A673 (cell line): ENCODE data around the gene HMCN2. TPM values are rescaled to one million over a fixed set of nuclear protein-coding genes. Genes with fewer than 3 reads are reported as not detected.
"Not testable (repeated sequence)": the region's sequence is repeated elsewhere in the genome, so short reads cannot be mapped to it uniquely, and the experiment has no call there.

Source experiments
- BruUV-seq: library from RNA; stranded (reverse); fragments of 400-500 nt; replicated peaks from 2 replicates; lab custom pipeline; 2021; lab: Mats Ljungman, UMichigan
- CTCF ChIA-PET: fragments of 300-600 bp; sonication (Branson Sonifier 250); formaldehyde crosslinking; loops from one replicate; lab custom pipeline; 2022; ENCODE audit warnings: antibody characterized with exemption; lab: Charles Lee
- POLR2A ChIA-PET: fragments of 300-600 bp; sonication (Branson Sonifier 250); formaldehyde crosslinking; loops from one replicate; lab custom pipeline; 2022; ENCODE audit warnings: antibody characterized with exemption; ENCODE audit not compliant: low non-redundant PET; lab: Charles Lee
- DNase-seq: peaks from one replicate; pipeline ENCODE4 v3.0.0-alpha.2; 2015; ENCODE audit warnings: low spot score
- H3K27ac ChIP-seq: fragments of 200-600 bp; sonication (generic); 2 replicates; pipeline ENCODE4 v1.5.1; 2016; ENCODE audit warnings: mixed run types, low read depth, mild to moderate bottlenecking, mixed read lengths, antibody characterized with exemption, low read length; ENCODE audit not compliant: poor library complexity, severe bottlenecking
- H3K27me3 ChIP-seq: fragments of 200-600 bp; sonication (generic); replicated peaks from 2 replicates; pipeline ENCODE4 v1.6.1; 2017; ENCODE audit warnings: mixed run types, low read depth, mild to moderate bottlenecking, mixed read lengths, antibody characterized with exemption, low read length; ENCODE audit not compliant: insufficient read depth, poor library complexity
- H3K36me3 ChIP-seq: fragments of 200-600 bp; sonication (generic); 2 replicates; pipeline ENCODE4 v1.6.1; 2016; ENCODE audit warnings: mixed run types, mild to moderate bottlenecking, mixed read lengths, antibody characterized with exemption, low read length; ENCODE audit not compliant: insufficient read depth, poor library complexity, severe bottlenecking
- H3K4me1 ChIP-seq: fragments of 200-600 bp; sonication (generic); 2 replicates; pipeline ENCODE4 v1.6.1; 2017; ENCODE audit warnings: mixed run types, mild to moderate bottlenecking, mixed read lengths, antibody characterized with exemption, low read length; ENCODE audit not compliant: insufficient read depth, poor library complexity, severe bottlenecking
- H3K4me3 ChIP-seq: fragments of 200-600 bp; sonication (generic); 2 replicates; pipeline ENCODE4 v1.5.1; 2016; ENCODE audit warnings: low read depth, mixed run types, mild to moderate bottlenecking, mixed read lengths, low read length; ENCODE audit not compliant: poor library complexity, severe bottlenecking
- H3K9me3 ChIP-seq: fragments of 200-600 bp; sonication (generic); 2 replicates; pipeline ENCODE4 v1.6.1; 2016; ENCODE audit warnings: mixed run types, low read depth, mild to moderate bottlenecking, mixed read lengths, antibody characterized with exemption, low read length; ENCODE audit not compliant: poor library complexity, severe bottlenecking
- EZH2 ChIP-seq: fragments of 200-600 bp; sonication (generic); IDR thresholded peaks from 2 replicates; pipeline ENCODE4 v1.6.1; 2017; ENCODE audit warnings: borderline replicate concordance, low read depth, mild to moderate bottlenecking, mixed read lengths, antibody characterized with exemption, low read length; ENCODE audit not compliant: poor library complexity, severe bottlenecking
- intact Hi-C: fragments of 100-400 bp; cut with micrococcal nuclease; formaldehyde crosslinking; loops from one replicate; pipeline ENCODE4 v1.10.0; 2022; ENCODE audit not compliant: unreplicated experiment
- total RNA-seq: library from RNA; stranded (reverse); gene quantifications from 2 replicates; pipeline ENCODE4 v1.2.3, GENCODE V29; 2021
- TF ChIP-seq, protein P1 (sequence below): fragments of 300-800, 200-600 bp; sonication (generic); conservative IDR thresholded peaks from 2 replicates; pipeline ENCODE4 v1.5.1; 2017; ENCODE audit warnings: low read depth, mild to moderate bottlenecking, antibody characterized with exemption, low read length, moderate library complexity, mixed read lengths

Gene HMCN2
- total RNA-seq, 1 experiment from 2014 or later = 0.28 TPM

DNA sequence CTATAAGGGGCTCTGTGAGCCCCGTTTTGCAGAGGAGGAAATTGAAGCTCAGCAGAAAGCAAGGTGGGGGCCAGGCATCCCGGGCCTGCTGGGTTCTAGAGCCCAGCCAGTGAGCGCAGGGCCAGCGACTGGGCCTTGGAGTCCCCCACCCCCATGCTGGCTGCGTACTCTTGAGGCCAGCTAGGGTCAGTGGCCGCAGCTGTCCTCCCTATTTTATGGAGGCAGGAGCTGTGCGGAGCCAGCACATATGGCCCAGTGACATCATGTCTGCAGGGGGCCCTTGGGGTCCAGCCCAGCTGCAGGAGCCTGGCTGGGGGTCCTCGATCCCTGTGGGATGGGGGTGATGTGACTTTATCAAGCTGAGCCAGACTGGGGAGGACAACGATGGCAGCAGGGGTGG is 71.3 kb downstream of the HMCN2 start:
- no peak overlapping the region for H3K4me3 ChIP-seq
- TF ChIP-seq, protein P1, sequence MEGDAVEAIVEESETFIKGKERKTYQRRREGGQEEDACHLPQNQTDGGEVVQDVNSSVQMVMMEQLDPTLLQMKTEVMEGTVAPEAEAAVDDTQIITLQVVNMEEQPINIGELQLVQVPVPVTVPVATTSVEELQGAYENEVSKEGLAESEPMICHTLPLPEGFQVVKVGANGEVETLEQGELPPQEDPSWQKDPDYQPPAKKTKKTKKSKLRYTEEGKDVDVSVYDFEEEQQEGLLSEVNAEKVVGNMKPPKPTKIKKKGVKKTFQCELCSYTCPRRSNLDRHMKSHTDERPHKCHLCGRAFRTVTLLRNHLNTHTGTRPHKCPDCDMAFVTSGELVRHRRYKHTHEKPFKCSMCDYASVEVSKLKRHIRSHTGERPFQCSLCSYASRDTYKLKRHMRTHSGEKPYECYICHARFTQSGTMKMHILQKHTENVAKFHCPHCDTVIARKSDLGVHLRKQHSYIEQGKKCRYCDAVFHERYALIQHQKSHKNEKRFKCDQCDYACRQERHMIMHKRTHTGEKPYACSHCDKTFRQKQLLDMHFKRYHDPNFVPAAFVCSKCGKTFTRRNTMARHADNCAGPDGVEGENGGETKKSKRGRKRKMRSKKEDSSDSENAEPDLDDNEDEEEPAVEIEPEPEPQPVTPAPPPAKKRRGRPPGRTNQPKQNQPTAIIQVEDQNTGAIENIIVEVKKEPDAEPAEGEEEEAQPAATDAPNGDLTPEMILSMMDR = no peak
- TF ChIP-seq EZH2 = no peak
- no peaks in the 10 kb centered on the region for H3K4me1 ChIP-seq
- POLR2A ChIA-PET = no interaction called here
- CTCF ChIA-PET = no interaction called here
- peaks cover 6% of the 10 kb centered on the region for H3K27me3 ChIP-seq
- H3K27ac ChIP-seq = no peak overlapping the region
- no peaks in the 10 kb centered on the region for H3K36me3 ChIP-seq
- no peaks in the 10 kb centered on the region for H3K9me3 ChIP-seq
- no peak for DNase-seq
- intact Hi-C loops = no loop called here
- BruUV-seq = no TSS peak

DNA sequence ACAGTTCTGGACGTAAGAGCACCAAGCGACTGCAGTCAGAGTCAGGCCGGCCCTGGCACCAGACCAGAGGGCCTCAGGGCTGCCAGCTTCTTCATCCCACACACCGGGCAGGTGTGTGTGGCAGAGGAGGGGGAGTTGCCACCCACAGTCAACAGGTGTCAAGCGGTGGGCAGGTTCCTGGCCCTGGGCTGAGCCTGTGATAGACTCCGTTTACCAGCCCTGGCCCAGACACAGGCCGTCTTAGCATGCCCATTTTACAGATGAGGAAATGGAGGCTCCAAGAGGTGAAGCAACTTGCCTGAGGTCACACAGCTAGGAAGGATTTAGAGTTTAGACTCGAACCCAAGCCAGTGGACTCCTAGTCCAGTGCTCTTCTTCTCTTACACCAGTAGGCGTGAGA is 71.8 kb downstream of the HMCN2 start:
- TF ChIP-seq, protein P1 = no peak
- no peak for TF ChIP-seq EZH2
- Histone ChIP-seq H3K4me3 (no peak overlapping the region), H3K27me3 (peaks cover 6% of the 10 kb centered on the region), H3K4me1 (no peaks in the 10 kb centered on the region), H3K9me3 (no peaks in the 10 kb centered on the region), H3K27ac (no peak overlapping the region), H3K36me3 (no peaks in the 10 kb centered on the region)
- ChIA-PET POLR2A (no interaction called here), CTCF (no interaction called here)
- DNase-seq = no peak
- intact Hi-C loops = no loop called here
- no TSS peak for BruUV-seq

DNA sequence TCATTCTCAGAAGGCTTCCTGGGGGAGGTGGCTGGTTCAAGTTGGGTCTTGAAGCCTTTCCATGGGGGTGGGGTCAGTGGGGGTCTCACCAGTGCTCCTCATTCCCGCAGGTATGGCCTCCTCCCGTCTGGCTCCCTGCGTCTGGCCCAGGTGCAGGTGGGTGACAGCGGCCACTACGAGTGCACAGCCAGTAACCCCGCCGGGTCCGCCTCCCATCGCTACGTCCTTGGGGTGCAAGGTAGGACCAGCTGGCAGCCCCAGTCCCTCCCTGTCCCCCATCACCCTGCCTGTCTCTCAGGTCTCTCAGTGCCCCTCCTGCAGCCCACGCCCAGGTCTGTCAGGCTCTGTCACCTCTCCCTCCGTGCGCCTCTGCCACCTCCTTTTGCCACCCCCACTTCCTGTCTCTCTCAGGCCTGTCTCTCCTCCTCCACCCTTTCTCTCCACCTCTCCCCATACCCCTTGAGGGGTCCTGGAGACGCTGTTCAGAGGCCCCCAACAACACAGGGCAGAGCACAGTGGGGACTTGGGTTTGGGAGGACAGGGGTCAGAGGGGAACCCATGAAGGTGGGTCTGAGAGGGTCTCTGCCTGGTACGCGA is 72.3 kb downstream of the HMCN2 start:
- H3K9me3 ChIP-seq = no peaks in the 10 kb centered on the region
- POLR2A ChIA-PET = no interaction called here
- no TSS peak for BruUV-seq
- no peaks in the 10 kb centered on the region for H3K36me3 ChIP-seq
- H3K4me3 ChIP-seq = no peak overlapping the region
- H3K27ac ChIP-seq = no peak overlapping the region
- TF ChIP-seq, protein P1 = no peak
- no peak for TF ChIP-seq EZH2
- intact Hi-C loops = no loop called here
- peaks cover 6% of the 10 kb centered on the region for H3K27me3 ChIP-seq
- no peaks in the 10 kb centered on the region for H3K4me1 ChIP-seq
- CTCF ChIA-PET = no interaction called here
- no peak for DNase-seq

DNA sequence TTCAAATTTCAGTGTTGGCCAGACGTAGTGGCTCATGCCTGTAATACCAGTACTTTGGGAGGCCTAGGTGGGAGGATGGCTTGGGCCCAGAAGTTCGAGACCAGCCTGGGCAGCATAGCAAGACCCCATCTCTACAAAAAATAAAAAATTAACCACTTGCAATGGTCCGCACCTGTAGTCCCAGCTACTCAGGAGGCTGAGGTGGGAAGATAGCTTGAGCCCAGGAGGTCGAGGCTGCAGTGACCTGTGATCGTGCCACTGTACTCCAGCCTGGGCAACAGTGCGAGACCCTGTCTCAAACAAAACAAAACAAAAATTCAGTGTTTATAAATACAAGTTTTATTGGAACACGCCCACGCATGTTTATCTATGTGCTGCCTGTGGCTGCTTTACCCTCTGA is 73.3 kb downstream of the HMCN2 start:
- H3K9me3 ChIP-seq, H3K27ac ChIP-seq, intact Hi-C loops, CTCF ChIA-PET, H3K36me3 ChIP-seq, H3K4me1 ChIP-seq, H3K4me3 ChIP-seq, BruUV-seq, DNase-seq, H3K27me3 ChIP-seq, POLR2A ChIA-PET: not testable (repeated sequence)
